HL-60 (cell line): ENCODE measurements around the gene PGM2.

ENCODE experiments used
- DNase-seq, 2 experiments: peaks; one replicate each; pipeline ENCODE4 v3.0.0-alpha.2; 2010 to 2020; ENCODE audit warnings: low read depth in 1 of 2, low spot score in 1 of 2
- H3K27ac ChIP-seq: fragments of 250-450 bp; sonication (Bioruptor Pico); replicated peaks from 2 replicates; pipeline ENCODE4 v1.5.1; 2020; ENCODE audit warnings: mild to moderate bottlenecking, moderate library complexity
- H3K27me3 ChIP-seq: fragments of 250-450 bp; sonication (Bioruptor Pico); 2 replicates; pipeline ENCODE4 v1.5.1; 2021; ENCODE audit warnings: mild to moderate bottlenecking, moderate library complexity; ENCODE audit not compliant: insufficient read depth, poor library complexity, severe bottlenecking
- H3K4me3 ChIP-seq: replicated peaks from 2 replicates; pipeline ENCODE4 v1.5.1; 2011; ENCODE audit warnings: mild to moderate bottlenecking, control low read depth, low read length; ENCODE audit not compliant: insufficient read depth
- GABPA ChIP-seq: IDR thresholded peaks from 2 replicates; pipeline ENCODE4 v1.6.1; 2012; ENCODE audit warnings: low read depth
- POLR2AphosphoS5 ChIP-seq: IDR thresholded peaks from 2 replicates; pipeline ENCODE4 v1.6.1; 2012; ENCODE audit warnings: low read depth
- SPI1 ChIP-seq: IDR thresholded peaks from 2 replicates; pipeline ENCODE4 v1.6.1; 2012; ENCODE audit warnings: low read depth, mild to moderate bottlenecking, borderline replicate concordance
- TF ChIP-seq, protein P1 (sequence below): IDR thresholded peaks from 2 replicates; pipeline ENCODE4 v1.6.1; 2012; ENCODE audit warnings: low read depth; ENCODE audit not compliant: insufficient replicate concordance
- TF ChIP-seq, protein P2 (sequence below): IDR thresholded peaks from one replicate; pipeline ENCODE4 v1.5.1; 2011; ENCODE audit warnings: low read length, control low read depth, inconsistent platforms; ENCODE audit not compliant: insufficient read depth

PGM2 gene

DNA sequence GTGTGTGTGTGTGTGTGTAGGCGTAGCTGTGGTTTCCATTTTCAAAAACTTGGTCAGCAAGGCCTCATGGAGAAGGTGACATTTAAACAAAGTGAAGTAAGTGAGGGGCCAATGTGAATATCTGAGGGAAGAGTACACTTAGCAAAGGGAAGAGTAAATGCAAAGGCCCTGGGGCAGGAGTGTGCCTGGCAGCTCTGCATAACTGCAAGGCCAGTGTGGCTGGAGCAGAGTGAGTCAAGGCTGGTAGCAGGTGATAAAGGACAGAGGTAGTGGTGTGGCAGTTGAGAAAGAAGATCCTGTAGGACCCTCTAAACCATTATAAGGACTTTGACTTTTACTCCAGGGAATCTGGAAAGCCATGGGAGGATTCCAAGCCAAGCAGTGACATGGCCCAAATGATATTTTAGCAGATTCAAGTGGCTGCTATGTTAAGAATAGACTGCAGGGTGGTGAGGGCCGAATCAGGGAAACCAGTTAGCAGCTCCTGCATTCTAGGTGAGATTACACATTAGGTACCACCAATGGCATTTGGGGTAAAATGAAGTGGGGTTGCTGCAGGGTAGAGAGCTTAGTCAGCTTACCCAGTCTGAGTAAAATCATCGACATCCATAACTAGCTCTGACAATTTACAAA lies 58.5 kb downstream of the PGM2 start:
- Histone ChIP-seq H3K27ac (no peak overlapping the region), H3K27me3 (no peaks in the 10 kb centered on the region), H3K4me3 (no peak overlapping the region)
- peak in 1 of 2 experiments; percentile 26 for DNase-seq
- no peak for TF ChIP-seq GABPA
- TF ChIP-seq, protein P1, sequence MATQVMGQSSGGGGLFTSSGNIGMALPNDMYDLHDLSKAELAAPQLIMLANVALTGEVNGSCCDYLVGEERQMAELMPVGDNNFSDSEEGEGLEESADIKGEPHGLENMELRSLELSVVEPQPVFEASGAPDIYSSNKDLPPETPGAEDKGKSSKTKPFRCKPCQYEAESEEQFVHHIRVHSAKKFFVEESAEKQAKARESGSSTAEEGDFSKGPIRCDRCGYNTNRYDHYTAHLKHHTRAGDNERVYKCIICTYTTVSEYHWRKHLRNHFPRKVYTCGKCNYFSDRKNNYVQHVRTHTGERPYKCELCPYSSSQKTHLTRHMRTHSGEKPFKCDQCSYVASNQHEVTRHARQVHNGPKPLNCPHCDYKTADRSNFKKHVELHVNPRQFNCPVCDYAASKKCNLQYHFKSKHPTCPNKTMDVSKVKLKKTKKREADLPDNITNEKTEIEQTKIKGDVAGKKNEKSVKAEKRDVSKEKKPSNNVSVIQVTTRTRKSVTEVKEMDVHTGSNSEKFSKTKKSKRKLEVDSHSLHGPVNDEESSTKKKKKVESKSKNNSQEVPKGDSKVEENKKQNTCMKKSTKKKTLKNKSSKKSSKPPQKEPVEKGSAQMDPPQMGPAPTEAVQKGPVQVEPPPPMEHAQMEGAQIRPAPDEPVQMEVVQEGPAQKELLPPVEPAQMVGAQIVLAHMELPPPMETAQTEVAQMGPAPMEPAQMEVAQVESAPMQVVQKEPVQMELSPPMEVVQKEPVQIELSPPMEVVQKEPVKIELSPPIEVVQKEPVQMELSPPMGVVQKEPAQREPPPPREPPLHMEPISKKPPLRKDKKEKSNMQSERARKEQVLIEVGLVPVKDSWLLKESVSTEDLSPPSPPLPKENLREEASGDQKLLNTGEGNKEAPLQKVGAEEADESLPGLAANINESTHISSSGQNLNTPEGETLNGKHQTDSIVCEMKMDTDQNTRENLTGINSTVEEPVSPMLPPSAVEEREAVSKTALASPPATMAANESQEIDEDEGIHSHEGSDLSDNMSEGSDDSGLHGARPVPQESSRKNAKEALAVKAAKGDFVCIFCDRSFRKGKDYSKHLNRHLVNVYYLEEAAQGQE = no peak
- no peak for TF ChIP-seq POLR2AphosphoS5

DNA sequence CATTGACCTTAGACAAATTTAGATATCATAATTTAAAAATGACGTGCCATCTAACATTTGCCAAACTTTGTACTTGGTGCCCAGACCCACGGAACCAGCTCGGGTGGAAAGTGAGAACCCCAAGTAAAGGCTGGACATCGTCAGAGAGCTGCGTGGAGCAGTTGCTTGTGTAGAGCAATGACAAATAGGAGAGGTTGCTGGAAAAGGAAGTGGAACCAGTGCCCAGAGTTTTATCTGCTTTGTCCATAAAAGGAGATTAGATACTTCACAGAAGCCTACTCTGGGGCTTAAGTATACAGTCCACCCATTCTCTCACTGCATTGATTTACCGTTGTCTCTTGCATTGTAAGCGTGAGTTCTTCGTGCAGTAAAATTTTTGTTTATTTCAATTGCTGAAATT lies 59.0 kb downstream of the PGM2 start:
- peak; percentile 74 for TF ChIP-seq SPI1
- TF ChIP-seq, protein P2, sequence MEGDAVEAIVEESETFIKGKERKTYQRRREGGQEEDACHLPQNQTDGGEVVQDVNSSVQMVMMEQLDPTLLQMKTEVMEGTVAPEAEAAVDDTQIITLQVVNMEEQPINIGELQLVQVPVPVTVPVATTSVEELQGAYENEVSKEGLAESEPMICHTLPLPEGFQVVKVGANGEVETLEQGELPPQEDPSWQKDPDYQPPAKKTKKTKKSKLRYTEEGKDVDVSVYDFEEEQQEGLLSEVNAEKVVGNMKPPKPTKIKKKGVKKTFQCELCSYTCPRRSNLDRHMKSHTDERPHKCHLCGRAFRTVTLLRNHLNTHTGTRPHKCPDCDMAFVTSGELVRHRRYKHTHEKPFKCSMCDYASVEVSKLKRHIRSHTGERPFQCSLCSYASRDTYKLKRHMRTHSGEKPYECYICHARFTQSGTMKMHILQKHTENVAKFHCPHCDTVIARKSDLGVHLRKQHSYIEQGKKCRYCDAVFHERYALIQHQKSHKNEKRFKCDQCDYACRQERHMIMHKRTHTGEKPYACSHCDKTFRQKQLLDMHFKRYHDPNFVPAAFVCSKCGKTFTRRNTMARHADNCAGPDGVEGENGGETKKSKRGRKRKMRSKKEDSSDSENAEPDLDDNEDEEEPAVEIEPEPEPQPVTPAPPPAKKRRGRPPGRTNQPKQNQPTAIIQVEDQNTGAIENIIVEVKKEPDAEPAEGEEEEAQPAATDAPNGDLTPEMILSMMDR = no peak
- DNase-seq = no peak
- Histone ChIP-seq H3K4me3 (no peak overlapping the region), H3K27me3 (no peaks in the 10 kb centered on the region), H3K27ac (no peak overlapping the region)

DNA sequence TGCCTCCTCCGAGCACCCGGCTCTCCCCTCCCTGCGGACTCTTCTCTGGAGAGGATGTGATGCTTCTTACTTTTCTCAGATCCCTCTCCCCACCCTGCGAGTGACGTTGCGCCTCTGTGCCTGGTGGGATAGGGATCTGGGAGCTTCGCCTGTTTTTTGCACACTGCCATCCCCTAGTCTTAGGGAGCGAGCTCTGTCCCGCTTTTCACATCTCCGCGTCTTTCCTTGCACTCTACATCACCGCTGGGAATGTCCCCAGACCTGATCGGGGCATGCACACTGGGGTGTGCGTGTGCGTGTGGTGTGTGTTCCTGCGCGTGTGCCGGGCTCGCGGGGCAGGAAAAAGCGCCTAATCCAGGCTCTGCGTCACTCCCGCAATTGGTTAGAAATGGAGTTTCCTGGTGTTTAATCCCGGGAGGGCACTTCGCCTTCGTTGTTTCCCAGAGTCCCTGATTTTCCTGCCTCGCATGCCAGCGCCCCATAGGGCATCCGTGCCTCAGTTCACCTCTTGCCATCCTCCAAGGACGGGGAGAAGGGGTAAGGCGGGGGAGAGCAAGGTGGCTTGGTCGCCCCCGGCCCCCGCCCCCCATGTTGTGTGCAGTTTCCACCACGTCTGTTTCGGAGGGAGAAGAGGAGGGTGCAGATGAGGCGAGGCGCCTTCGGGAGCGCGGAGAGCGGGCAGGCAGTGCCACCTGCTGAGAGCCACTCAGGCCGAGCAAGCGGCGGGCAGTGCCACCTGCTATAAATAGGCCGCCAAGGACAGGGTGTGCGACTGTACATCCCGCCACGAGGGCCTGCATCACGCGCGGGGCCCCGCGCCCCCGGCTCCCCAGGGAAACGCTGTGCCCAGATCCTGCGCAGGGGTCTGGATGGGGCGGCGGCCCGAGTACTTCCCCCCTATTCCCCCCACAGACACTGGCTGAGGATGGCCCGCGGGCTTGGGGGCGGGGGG lies 63.6 kb downstream of the PGM2 start:
- peak overlapping the region; percentile 84 for H3K4me3 ChIP-seq
- peak; percentile 16 to 49 for DNase-seq
- TF ChIP-seq GABPA (no peak), SPI1 (no peak), POLR2AphosphoS5 (no peak)
- TF ChIP-seq, protein P2 = no peak
- TF ChIP-seq, protein P1 = no peak
- H3K27me3 ChIP-seq = no peaks in the 10 kb centered on the region
- no peak overlapping the region for H3K27ac ChIP-seq

DNA sequence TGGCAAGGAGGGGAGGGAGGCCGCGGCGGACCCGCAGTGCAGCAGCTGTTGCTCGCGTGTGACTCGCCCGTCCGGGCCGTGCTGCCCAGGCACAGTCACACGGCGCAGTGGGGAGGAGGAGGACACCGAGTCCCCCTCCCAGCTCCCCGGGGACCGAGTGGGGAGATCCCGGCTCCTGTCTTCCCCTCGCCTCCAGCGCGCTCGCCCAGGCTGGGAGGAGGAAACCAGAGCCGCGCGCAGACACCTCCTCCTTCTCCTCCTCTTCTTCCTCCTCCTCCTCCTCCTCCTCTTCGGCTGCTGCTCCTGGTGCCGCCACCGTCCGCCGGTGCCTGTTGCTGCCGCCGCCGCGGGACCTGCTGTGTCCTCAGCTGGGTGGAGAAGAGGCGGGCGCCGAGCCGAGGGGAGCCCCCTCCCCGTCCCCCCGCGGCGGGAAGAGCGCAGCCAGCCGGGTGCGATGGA lies 64.3 kb downstream of the PGM2 start, which contains the start of gene TBC1D1:
Gene TBC1D1 (plus strand): TSS at position 284 of the 459 bp plus-strand sequence. CDS start 11,012 bp downstream, outside the sequence.
- TF ChIP-seq, protein P2 = no peak
- TF ChIP-seq SPI1 (no peak), GABPA (no peak), POLR2AphosphoS5 (no peak)
- TF ChIP-seq, protein P1 = no peak
- Histone ChIP-seq H3K27me3 (no peaks in the 10 kb centered on the region), H3K4me3 (peak within 1 kb of the TSS; percentile 84), H3K27ac (no peak within 1 kb of the TSS)
- DNase-seq = peak; percentile 31 to 38
